PC-9 (cell line): Measurements from ENCODE around the gene FBLN2. TPM values are rescaled to one million over a fixed set of nuclear protein-coding genes. Genes with fewer than 3 reads are reported as not detected.

Source experiments
- BruUV-seq: library from RNA; stranded (reverse); fragments of 400-500 nt; replicated peaks from 2 replicates; lab custom pipeline; 2021; lab: Mats Ljungman, UMichigan
- CTCF ChIA-PET: fragments of 300-600 bp; sonication (Branson Sonifier 250); formaldehyde crosslinking; loops from one replicate; lab custom pipeline; 2022; ENCODE audit warnings: antibody characterized with exemption; lab: Charles Lee
- POLR2A ChIA-PET: fragments of 300-600 bp; sonication (Branson Sonifier 250); formaldehyde crosslinking; loops from one replicate; lab custom pipeline; 2022; ENCODE audit warnings: antibody characterized with exemption; ENCODE audit not compliant: unreplicated experiment; lab: Charles Lee
- DNase-seq, 2 experiments: peaks; one replicate each; pipeline versions ENCODE4 v3.0.0 to v3.0.0-alpha.2; 2015 to 2022; ENCODE audit warnings: mixed read lengths in 1 of 2
- H2AFZ ChIP-seq: fragments of 200-600 bp; sonication (generic); 2 replicates; pipeline ENCODE4 v1.8.1; 2017; ENCODE audit warnings: antibody characterized with exemption
- H3F3A ChIP-seq: fragments of 200-600 bp; sonication (generic); 2 replicates; pipeline ENCODE4 v1.8.1; 2017; ENCODE audit warnings: antibody characterized with exemption, mild to moderate bottlenecking, low read depth; ENCODE audit not compliant: insufficient read depth
- H3K27ac ChIP-seq: fragments of 200-600 bp; sonication (generic); 2 replicates; pipeline ENCODE4 v1.6.1; 2016; ENCODE audit warnings: mixed run types
- H3K27me3 ChIP-seq: fragments of 200-600 bp; sonication (generic); 2 replicates; pipeline ENCODE4 v1.6.1; 2016; ENCODE audit warnings: low read depth, mixed run types; ENCODE audit not compliant: insufficient read depth
- H3K36me3 ChIP-seq: fragments of 200-600 bp; sonication (generic); 2 replicates; pipeline ENCODE4 v1.6.1; 2016; ENCODE audit warnings: low read depth, mixed run types
- H3K4me1 ChIP-seq: fragments of 200-600 bp; sonication (generic); replicated peaks from 2 replicates; pipeline ENCODE4 v1.6.1; 2016; ENCODE audit warnings: mixed run types; ENCODE audit not compliant: insufficient read depth
- H3K4me2 ChIP-seq: fragments of 200-600 bp; sonication (generic); 2 replicates; pipeline ENCODE4 v1.6.1; 2017; ENCODE audit warnings: mixed run types
- H3K4me3 ChIP-seq: fragments of 200-600 bp; sonication (generic); 2 replicates; pipeline ENCODE4 v1.6.1; 2016; ENCODE audit warnings: mixed run types
- H3K79me2 ChIP-seq: fragments of 200-600 bp; sonication (generic); 2 replicates; pipeline ENCODE4 v1.6.1; 2017; ENCODE audit warnings: low read depth, mixed run types
- H3K9me2 ChIP-seq: fragments of 200-600 bp; sonication (generic); 2 replicates; pipeline ENCODE4 v1.8.1; 2017; ENCODE audit warnings: mild to moderate bottlenecking; ENCODE audit not compliant: insufficient read depth
- H3K9me3 ChIP-seq: fragments of 200-600 bp; sonication (generic); 2 replicates; pipeline ENCODE4 v1.8.1; 2016; ENCODE audit warnings: low read depth; ENCODE audit not compliant: insufficient read depth
- H4K20me1 ChIP-seq: fragments of 200-600 bp; sonication (generic); 2 replicates; pipeline ENCODE4 v1.8.1; 2017; ENCODE audit not compliant: insufficient read depth
- CTCF ChIP-seq: fragments of 200-600 bp; sonication (generic); conservative IDR thresholded peaks from 2 replicates; pipeline ENCODE4 v1.6.1; 2017; ENCODE audit warnings: mixed run types, antibody characterized with exemption, mild to moderate bottlenecking, moderate library complexity
- EZH2 ChIP-seq: fragments of 200-600 bp; sonication (generic); IDR thresholded peaks from 2 replicates; pipeline ENCODE4 v1.8.0; 2017; ENCODE audit warnings: antibody characterized with exemption, low read depth
- intact Hi-C: fragments of 100-400 bp; cut with micrococcal nuclease; formaldehyde crosslinking; loops from one replicate; pipeline ENCODE4 v1.10.0; 2022; ENCODE audit not compliant: unreplicated experiment
- total RNA-seq: library from RNA; stranded (reverse); gene quantifications from 2 replicates; pipeline ENCODE4 v1.2.3, GENCODE V29; 2021

Gene FBLN2
- total RNA-seq, 1 experiment from 2014 or later: 0.57 TPM

GRCh38 chr3:13556207-13556606 lies 7.3 kb downstream of the FBLN2 start:
- no peaks in the 10 kb centered on the region for H3K9me2 ChIP-seq
- intact Hi-C loops: no loop called here
- no peaks in the 10 kb centered on the region for H3K9me3 ChIP-seq
- BruUV-seq: no TSS peak
- no peaks in the 10 kb centered on the region for H3K79me2 ChIP-seq
- H4K20me1 ChIP-seq: no peaks in the 10 kb centered on the region
- H3K27ac ChIP-seq: no peak overlapping the region
- TF ChIP-seq EZH2 (no peak), CTCF (no peak)
- no peak overlapping the region for H2AFZ ChIP-seq
- H3K4me2 ChIP-seq: no peak overlapping the region
- no peaks in the 10 kb centered on the region for H3F3A ChIP-seq
- no peaks in the 10 kb centered on the region for H3K36me3 ChIP-seq
- H3K4me1 ChIP-seq: no peaks in the 10 kb centered on the region
- no peak for DNase-seq
- CTCF ChIA-PET: no interaction called here
- POLR2A ChIA-PET: no interaction called here
- H3K27me3 ChIP-seq: no peaks in the 10 kb centered on the region
- no peak overlapping the region for H3K4me3 ChIP-seq

GRCh38 chr3:13556917-13557316 lies 8.0 kb downstream of the FBLN2 start:
- ChIA-PET POLR2A (no interaction called here), CTCF (interaction anchor here (0.7 kb wide), 1 partner anchor 93 kb away, joined by 3 read pairs; no protein-coding TSS in a partner anchor)
- intact Hi-C loops: no loop called here
- H3K36me3 ChIP-seq: no peaks in the 10 kb centered on the region
- H3F3A ChIP-seq: peaks cover 6% of the 10 kb centered on the region; the same call in 1 of the 2 replicates
- no peak overlapping the region for H3K27ac ChIP-seq
- no peak for DNase-seq
- no peaks in the 10 kb centered on the region for H3K4me1 ChIP-seq
- no TSS peak for BruUV-seq
- no peak overlapping the region for H2AFZ ChIP-seq
- no peak overlapping the region for H3K4me3 ChIP-seq
- H3K79me2 ChIP-seq: no peaks in the 10 kb centered on the region
- no peak overlapping the region for H3K4me2 ChIP-seq
- no peaks in the 10 kb centered on the region for H3K9me3 ChIP-seq
- TF ChIP-seq EZH2 (no peak), CTCF (no peak)
- H4K20me1 ChIP-seq: no peaks in the 10 kb centered on the region
- no peaks in the 10 kb centered on the region for H3K27me3 ChIP-seq
- no peaks in the 10 kb centered on the region for H3K9me2 ChIP-seq

GRCh38 chr3:13557417-13557816 lies 8.5 kb downstream of the FBLN2 start:
- H3K27ac ChIP-seq: no peak overlapping the region
- ChIA-PET CTCF (interaction anchor here (0.7 kb wide), 1 partner anchor 92 kb away, joined by 3 read pairs; no protein-coding TSS in a partner anchor), POLR2A (no interaction called here)
- H3K27me3 ChIP-seq: no peaks in the 10 kb centered on the region
- no peak for DNase-seq
- no peaks in the 10 kb centered on the region for H4K20me1 ChIP-seq
- no peaks in the 10 kb centered on the region for H3K9me3 ChIP-seq
- no peaks in the 10 kb centered on the region for H3K36me3 ChIP-seq
- peaks cover 8% of the 10 kb centered on the region; the same call in 1 of the 2 replicates for H3F3A ChIP-seq
- no peak overlapping the region for H2AFZ ChIP-seq
- no peak overlapping the region for H3K4me3 ChIP-seq
- BruUV-seq: no TSS peak
- TF ChIP-seq EZH2 (no peak), CTCF (no peak)
- no peaks in the 10 kb centered on the region for H3K4me1 ChIP-seq
- no peaks in the 10 kb centered on the region for H3K9me2 ChIP-seq
- H3K4me2 ChIP-seq: no peak overlapping the region
- intact Hi-C loops: no loop called here
- no peaks in the 10 kb centered on the region for H3K79me2 ChIP-seq
